ENCODE results near the gene UXT.

DNA sequence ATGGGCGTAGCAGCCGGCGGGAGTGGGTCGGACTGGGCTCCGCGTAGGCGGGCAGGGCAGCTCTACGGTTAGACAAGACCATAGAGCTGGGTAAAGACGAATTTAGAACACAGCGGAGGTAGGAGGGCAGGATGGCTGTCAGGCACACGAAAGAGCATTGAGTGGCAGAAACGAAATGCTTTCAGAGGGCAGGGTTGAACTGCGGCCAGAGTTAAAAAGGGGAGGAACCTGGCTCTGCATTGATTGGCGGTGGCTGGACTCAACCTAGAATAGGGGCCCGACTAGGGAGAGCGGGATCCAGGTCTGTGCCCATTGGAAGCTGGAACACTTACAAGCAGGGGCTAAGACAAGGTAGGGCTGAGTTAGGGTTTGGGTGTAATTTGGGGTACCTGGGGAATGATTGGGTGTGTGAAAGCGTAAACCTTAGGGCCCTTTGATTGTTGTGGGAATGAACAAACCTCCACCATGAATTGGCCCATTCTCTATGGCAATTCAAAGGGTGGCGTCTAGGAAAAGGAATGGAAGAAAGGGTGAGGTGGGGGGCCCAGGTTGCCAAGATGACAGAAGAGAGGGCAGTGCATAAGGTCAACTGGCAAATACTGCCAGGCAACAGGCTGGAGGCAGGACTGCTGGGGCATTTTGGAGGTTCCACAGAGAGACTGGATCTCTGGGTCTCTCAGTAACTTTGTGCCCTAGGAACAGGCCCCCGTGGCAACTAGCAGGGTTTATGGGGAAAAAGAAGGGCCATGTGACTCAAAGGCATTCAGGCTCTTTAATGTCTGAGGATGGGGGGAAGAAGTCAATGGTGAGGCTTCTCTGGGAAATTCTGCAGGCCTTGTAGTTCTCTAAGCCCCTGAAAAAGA lies 7.7 kb downstream of the UXT start:
- TF ChIP-seq ZNF274 (IDR thresholded peaks at IDR 0.05; ENCODE audit: low read depth, low read length) (no peak), SUZ12 (IDR thresholded peaks at IDR 0.05; ENCODE audit: extremely low read depth, insufficient read depth, insufficient read length) (no peak)

All from NT2/D1 (cell line).